ENCODE measurements around the gene ANKRD34C. TPM values are rescaled to one million over a fixed set of nuclear protein-coding genes. Genes with fewer than 3 reads are reported as not detected.

Gene ANKRD34C
- total and polyA plus RNA-seq, 9 of the 15 experiments (the other 6 are each of a cell fraction or from before 2014, with no cell fraction given): 0.01 TPM; not detected in 8

DNA sequence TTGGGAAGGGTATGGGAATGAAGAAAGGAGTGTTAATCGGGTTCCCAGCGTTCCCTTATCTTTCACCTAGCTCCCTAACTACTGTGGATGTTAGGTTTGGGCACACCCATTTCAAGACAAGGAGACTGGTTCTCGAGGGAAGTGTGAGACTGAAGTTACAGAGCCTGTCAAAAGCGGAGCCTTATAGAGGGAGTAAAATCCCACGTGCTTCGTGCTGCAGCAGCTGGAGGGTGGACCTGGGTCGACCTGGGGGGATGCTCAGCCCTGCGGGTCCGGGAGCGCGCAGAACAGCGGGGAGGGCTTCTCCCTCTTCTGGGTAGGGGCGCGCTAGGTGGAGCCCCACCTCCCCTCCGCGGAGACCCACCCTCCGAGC is 28.1 kb downstream of the ANKRD34C start (continued):
- TF ChIP-seq, protein P1, sequence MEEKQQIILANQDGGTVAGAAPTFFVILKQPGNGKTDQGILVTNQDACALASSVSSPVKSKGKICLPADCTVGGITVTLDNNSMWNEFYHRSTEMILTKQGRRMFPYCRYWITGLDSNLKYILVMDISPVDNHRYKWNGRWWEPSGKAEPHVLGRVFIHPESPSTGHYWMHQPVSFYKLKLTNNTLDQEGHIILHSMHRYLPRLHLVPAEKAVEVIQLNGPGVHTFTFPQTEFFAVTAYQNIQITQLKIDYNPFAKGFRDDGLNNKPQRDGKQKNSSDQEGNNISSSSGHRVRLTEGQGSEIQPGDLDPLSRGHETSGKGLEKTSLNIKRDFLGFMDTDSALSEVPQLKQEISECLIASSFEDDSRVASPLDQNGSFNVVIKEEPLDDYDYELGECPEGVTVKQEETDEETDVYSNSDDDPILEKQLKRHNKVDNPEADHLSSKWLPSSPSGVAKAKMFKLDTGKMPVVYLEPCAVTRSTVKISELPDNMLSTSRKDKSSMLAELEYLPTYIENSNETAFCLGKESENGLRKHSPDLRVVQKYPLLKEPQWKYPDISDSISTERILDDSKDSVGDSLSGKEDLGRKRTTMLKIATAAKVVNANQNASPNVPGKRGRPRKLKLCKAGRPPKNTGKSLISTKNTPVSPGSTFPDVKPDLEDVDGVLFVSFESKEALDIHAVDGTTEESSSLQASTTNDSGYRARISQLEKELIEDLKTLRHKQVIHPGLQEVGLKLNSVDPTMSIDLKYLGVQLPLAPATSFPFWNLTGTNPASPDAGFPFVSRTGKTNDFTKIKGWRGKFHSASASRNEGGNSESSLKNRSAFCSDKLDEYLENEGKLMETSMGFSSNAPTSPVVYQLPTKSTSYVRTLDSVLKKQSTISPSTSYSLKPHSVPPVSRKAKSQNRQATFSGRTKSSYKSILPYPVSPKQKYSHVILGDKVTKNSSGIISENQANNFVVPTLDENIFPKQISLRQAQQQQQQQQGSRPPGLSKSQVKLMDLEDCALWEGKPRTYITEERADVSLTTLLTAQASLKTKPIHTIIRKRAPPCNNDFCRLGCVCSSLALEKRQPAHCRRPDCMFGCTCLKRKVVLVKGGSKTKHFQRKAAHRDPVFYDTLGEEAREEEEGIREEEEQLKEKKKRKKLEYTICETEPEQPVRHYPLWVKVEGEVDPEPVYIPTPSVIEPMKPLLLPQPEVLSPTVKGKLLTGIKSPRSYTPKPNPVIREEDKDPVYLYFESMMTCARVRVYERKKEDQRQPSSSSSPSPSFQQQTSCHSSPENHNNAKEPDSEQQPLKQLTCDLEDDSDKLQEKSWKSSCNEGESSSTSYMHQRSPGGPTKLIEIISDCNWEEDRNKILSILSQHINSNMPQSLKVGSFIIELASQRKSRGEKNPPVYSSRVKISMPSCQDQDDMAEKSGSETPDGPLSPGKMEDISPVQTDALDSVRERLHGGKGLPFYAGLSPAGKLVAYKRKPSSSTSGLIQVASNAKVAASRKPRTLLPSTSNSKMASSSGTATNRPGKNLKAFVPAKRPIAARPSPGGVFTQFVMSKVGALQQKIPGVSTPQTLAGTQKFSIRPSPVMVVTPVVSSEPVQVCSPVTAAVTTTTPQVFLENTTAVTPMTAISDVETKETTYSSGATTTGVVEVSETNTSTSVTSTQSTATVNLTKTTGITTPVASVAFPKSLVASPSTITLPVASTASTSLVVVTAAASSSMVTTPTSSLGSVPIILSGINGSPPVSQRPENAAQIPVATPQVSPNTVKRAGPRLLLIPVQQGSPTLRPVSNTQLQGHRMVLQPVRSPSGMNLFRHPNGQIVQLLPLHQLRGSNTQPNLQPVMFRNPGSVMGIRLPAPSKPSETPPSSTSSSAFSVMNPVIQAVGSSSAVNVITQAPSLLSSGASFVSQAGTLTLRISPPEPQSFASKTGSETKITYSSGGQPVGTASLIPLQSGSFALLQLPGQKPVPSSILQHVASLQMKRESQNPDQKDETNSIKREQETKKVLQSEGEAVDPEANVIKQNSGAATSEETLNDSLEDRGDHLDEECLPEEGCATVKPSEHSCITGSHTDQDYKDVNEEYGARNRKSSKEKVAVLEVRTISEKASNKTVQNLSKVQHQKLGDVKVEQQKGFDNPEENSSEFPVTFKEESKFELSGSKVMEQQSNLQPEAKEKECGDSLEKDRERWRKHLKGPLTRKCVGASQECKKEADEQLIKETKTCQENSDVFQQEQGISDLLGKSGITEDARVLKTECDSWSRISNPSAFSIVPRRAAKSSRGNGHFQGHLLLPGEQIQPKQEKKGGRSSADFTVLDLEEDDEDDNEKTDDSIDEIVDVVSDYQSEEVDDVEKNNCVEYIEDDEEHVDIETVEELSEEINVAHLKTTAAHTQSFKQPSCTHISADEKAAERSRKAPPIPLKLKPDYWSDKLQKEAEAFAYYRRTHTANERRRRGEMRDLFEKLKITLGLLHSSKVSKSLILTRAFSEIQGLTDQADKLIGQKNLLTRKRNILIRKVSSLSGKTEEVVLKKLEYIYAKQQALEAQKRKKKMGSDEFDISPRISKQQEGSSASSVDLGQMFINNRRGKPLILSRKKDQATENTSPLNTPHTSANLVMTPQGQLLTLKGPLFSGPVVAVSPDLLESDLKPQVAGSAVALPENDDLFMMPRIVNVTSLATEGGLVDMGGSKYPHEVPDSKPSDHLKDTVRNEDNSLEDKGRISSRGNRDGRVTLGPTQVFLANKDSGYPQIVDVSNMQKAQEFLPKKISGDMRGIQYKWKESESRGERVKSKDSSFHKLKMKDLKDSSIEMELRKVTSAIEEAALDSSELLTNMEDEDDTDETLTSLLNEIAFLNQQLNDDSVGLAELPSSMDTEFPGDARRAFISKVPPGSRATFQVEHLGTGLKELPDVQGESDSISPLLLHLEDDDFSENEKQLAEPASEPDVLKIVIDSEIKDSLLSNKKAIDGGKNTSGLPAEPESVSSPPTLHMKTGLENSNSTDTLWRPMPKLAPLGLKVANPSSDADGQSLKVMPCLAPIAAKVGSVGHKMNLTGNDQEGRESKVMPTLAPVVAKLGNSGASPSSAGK (IDR thresholded peaks at IDR 0.05): peak; percentile 59
- TF ChIP-seq, protein P2, sequence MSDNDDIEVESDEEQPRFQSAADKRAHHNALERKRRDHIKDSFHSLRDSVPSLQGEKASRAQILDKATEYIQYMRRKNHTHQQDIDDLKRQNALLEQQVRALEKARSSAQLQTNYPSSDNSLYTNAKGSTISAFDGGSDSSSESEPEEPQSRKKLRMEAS (CRISPR knock-in tag; IDR thresholded peaks at IDR 0.05): peak; percentile 57
- TF ChIP-seq, protein P3, sequence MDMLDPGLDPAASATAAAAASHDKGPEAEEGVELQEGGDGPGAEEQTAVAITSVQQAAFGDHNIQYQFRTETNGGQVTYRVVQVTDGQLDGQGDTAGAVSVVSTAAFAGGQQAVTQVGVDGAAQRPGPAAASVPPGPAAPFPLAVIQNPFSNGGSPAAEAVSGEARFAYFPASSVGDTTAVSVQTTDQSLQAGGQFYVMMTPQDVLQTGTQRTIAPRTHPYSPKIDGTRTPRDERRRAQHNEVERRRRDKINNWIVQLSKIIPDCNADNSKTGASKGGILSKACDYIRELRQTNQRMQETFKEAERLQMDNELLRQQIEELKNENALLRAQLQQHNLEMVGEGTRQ (CRISPR knock-in tag; IDR thresholded peaks at IDR 0.05): peak; percentile 41; the same call in 1 of the 2 replicates
- TF ChIP-seq BCOR (IDR thresholded peaks at IDR 0.05): no peak
- TF ChIP-seq ZNF583 (CRISPR knock-in tag; IDR thresholded peaks at IDR 0.05): no peak
- TF ChIP-seq HDAC1 (IDR thresholded peaks at IDR 0.05): peak in 1 of 2 experiments; percentile 56; a peak in 2 of 4 replicates
- 0 out of 4 replicates have a peak, but pooled peaks of 1 of the 2 experiments have one; percentile 8 for TF ChIP-seq SRF (CRISPR knock-in tag; IDR thresholded peaks at IDR 0.05)
- TF ChIP-seq, protein P4, sequence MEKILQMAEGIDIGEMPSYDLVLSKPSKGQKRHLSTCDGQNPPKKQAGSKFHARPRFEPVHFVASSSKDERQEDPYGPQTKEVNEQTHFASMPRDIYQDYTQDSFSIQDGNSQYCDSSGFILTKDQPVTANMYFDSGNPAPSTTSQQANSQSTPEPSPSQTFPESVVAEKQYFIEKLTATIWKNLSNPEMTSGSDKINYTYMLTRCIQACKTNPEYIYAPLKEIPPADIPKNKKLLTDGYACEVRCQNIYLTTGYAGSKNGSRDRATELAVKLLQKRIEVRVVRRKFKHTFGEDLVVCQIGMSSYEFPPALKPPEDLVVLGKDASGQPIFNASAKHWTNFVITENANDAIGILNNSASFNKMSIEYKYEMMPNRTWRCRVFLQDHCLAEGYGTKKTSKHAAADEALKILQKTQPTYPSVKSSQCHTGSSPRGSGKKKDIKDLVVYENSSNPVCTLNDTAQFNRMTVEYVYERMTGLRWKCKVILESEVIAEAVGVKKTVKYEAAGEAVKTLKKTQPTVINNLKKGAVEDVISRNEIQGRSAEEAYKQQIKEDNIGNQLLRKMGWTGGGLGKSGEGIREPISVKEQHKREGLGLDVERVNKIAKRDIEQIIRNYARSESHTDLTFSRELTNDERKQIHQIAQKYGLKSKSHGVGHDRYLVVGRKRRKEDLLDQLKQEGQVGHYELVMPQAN (IDR thresholded peaks at IDR 0.05; ENCODE audit: borderline replicate concordance): peak; percentile 63; the same call in 1 of the 2 replicates

Data from K562 (cell line).